ENCODE results near the gene BEX3.

- TF ChIP-seq POLR2A (IDR thresholded peaks at IDR 0.05): no peak
- TF ChIP-seq, protein P1, sequence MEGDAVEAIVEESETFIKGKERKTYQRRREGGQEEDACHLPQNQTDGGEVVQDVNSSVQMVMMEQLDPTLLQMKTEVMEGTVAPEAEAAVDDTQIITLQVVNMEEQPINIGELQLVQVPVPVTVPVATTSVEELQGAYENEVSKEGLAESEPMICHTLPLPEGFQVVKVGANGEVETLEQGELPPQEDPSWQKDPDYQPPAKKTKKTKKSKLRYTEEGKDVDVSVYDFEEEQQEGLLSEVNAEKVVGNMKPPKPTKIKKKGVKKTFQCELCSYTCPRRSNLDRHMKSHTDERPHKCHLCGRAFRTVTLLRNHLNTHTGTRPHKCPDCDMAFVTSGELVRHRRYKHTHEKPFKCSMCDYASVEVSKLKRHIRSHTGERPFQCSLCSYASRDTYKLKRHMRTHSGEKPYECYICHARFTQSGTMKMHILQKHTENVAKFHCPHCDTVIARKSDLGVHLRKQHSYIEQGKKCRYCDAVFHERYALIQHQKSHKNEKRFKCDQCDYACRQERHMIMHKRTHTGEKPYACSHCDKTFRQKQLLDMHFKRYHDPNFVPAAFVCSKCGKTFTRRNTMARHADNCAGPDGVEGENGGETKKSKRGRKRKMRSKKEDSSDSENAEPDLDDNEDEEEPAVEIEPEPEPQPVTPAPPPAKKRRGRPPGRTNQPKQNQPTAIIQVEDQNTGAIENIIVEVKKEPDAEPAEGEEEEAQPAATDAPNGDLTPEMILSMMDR (IDR thresholded peaks at IDR 0.05): no peak
These were observed 46.3 kb upstream of the BEX3 start, which contains the start of gene TCEAL7 for GRCh38 chrX:103329991-103330390.
